Measurements from ENCODE around the gene PFKFB4. TPM values are rescaled to one million over a fixed set of nuclear protein-coding genes. Genes with fewer than 3 reads are reported as not detected.

Gene PFKFB4
- total RNA-seq, 2 experiments from 2014 or later = 0.98 to 2.5 TPM

GRCh38 chr3:48555231-48555948 is 1.2 kb downstream of the PFKFB4 start:
- no peaks in the 10 kb centered on the region for H3K36me3 ChIP-seq (ENCODE audit: insufficient read depth, low read length)
- Mint-ChIP-seq H3K9me3 (no peaks in the 10 kb centered on the region), H3K4me3 (peak overlapping the region; percentile 59), H3K27ac (no peak overlapping the region), H3K36me3 (ENCODE audit: low read depth) (no peaks in the 10 kb centered on the region), H3K4me1 (ENCODE audit: low read depth) (peaks cover 25% of the 10 kb centered on the region), H3K27me3 (no peaks in the 10 kb centered on the region)
- ATAC-seq (ENCODE audit: poor library complexity) (no peak), DNase-seq (no peak)
- intact Hi-C loops (cut with DNase I, micrococcal nuclease) = loop anchor here in 1 of 2 experiments (5.0 kb wide), 3 partner anchors 102 to 773 kb away; partner anchors contain the start of genes IP6K2 and SMARCC1
- no peaks in the 10 kb centered on the region for H3K9me3 ChIP-seq (ENCODE audit: control insufficient read depth in 1 of 2, insufficient read depth in 1 of 2, low read length in 2 of 2)
- CTCF ChIA-PET = interaction anchor here (1.0 kb wide), 1 partner anchor 119 kb away, joined by 5 read pairs; no protein-coding TSS in a partner anchor
- no peak for TF ChIP-seq CTCF (IDR thresholded peaks at IDR 0.05)
- POLR2A ChIA-PET = interaction anchor here (0.8 to 3.2 kb wide), 4 partner anchors 82 to 119 kb away, joined by 3 to 28 read pairs (median 4); partner anchors contain the start of genes CCDC51 and TMA7
- no peak overlapping the region for H3K27ac ChIP-seq (ENCODE audit: low read depth in 1 of 2, low read length in 2 of 2)
- H3K4me1 ChIP-seq (ENCODE audit: insufficient read depth, low read length) = peaks cover 29% of the 10 kb centered on the region
- no peak overlapping the region for H3K4me3 ChIP-seq (ENCODE audit: low read length)
- H3K27me3 ChIP-seq (ENCODE audit: control insufficient read depth in 1 of 2, insufficient read depth in 2 of 2, low read length in 2 of 2) = no peaks in the 10 kb centered on the region

GRCh38 chr3:48553886-48554845 is 2.4 kb downstream of the PFKFB4 start:
- no peaks in the 10 kb centered on the region for H3K9me3 ChIP-seq (ENCODE audit: control insufficient read depth in 1 of 2, insufficient read depth in 1 of 2, low read length in 2 of 2)
- ChIA-PET POLR2A (no interaction called here), CTCF (interaction anchor here (2.3 kb wide), 1 partner anchor 118 kb away, joined by 8 read pairs; no protein-coding TSS in a partner anchor)
- H3K4me3 Mint-ChIP-seq = no peak overlapping the region
- no peak overlapping the region for H3K27ac ChIP-seq (ENCODE audit: low read depth in 1 of 2, low read length in 2 of 2)
- no peak overlapping the region for H3K27ac Mint-ChIP-seq
- peaks cover 25% of the 10 kb centered on the region for H3K4me1 Mint-ChIP-seq (ENCODE audit: low read depth)
- no peak for ATAC-seq (ENCODE audit: poor library complexity)
- DNase-seq = peak in 1 of 14 experiments; percentile 12
- H3K27me3 Mint-ChIP-seq = no peaks in the 10 kb centered on the region
- H3K4me1 ChIP-seq (ENCODE audit: insufficient read depth, low read length) = peaks cover 29% of the 10 kb centered on the region
- no peaks in the 10 kb centered on the region for H3K36me3 Mint-ChIP-seq (ENCODE audit: low read depth)
- no peaks in the 10 kb centered on the region for H3K36me3 ChIP-seq (ENCODE audit: insufficient read depth, low read length)
- no peaks in the 10 kb centered on the region for H3K27me3 ChIP-seq (ENCODE audit: control insufficient read depth in 1 of 2, insufficient read depth in 2 of 2, low read length in 2 of 2)
- intact Hi-C loops (cut with DNase I, micrococcal nuclease) = no loop called here
- H3K9me3 Mint-ChIP-seq = no peaks in the 10 kb centered on the region
- no peak for TF ChIP-seq CTCF (IDR thresholded peaks at IDR 0.05)
- no peak overlapping the region for H3K4me3 ChIP-seq (ENCODE audit: low read length)

GRCh38 chr3:48553361-48553760 is 3.2 kb downstream of the PFKFB4 start:
- no peak for TF ChIP-seq CTCF (IDR thresholded peaks at IDR 0.05)
- Histone ChIP-seq H3K4me1 (ENCODE audit: insufficient read depth, low read length) (peaks cover 32% of the 10 kb centered on the region), H3K9me3 (ENCODE audit: control insufficient read depth in 1 of 2, insufficient read depth in 1 of 2, low read length in 2 of 2) (no peaks in the 10 kb centered on the region), H3K27me3 (ENCODE audit: control insufficient read depth in 1 of 2, insufficient read depth in 2 of 2, low read length in 2 of 2) (no peaks in the 10 kb centered on the region), H3K27ac (ENCODE audit: low read depth in 1 of 2, low read length in 2 of 2) (no peak overlapping the region), H3K4me3 (ENCODE audit: low read length) (no peak overlapping the region), H3K36me3 (ENCODE audit: insufficient read depth, low read length) (no peaks in the 10 kb centered on the region)
- Mint-ChIP-seq H3K27ac (no peak overlapping the region), H3K4me3 (peak overlapping the region; percentile 56), H3K9me3 (no peaks in the 10 kb centered on the region), H3K4me1 (ENCODE audit: low read depth) (peaks cover 25% of the 10 kb centered on the region), H3K36me3 (ENCODE audit: low read depth) (no peaks in the 10 kb centered on the region), H3K27me3 (no peaks in the 10 kb centered on the region)
- no peak for DNase-seq
- intact Hi-C loops (cut with DNase I, micrococcal nuclease) = no loop called here
- ChIA-PET CTCF (interaction anchor here (1.3 to 2.3 kb wide), 2 partner anchors 117 to 152 kb away, joined by 7 to 8 read pairs; no protein-coding TSS in a partner anchor), POLR2A (no interaction called here)
- no peak for ATAC-seq (ENCODE audit: poor library complexity)
